GM06990 (cell line): ENCODE data around the gene ESR1.
A peak's percentile ranks its signal among the peaks of the same experiment; 100 is the strongest.

Experiments used
- DNase-seq: peaks from one replicate; pipeline ENCODE4 v3.0.0-alpha.2; 2011; ENCODE audit not compliant: insufficient read length; ENCODE audit errors: extremely low read depth
- H3K27me3 ChIP-seq: replicated peaks from 2 replicates; pipeline ENCODE4 v1.6.0; 2011; ENCODE audit warnings: low read length; ENCODE audit not compliant: control insufficient read depth, insufficient read depth
- H3K36me3 ChIP-seq: 2 replicates; pipeline ENCODE4 v1.5.1; 2011; ENCODE audit warnings: low read length; ENCODE audit not compliant: control insufficient read depth, insufficient read depth
- H3K4me3 ChIP-seq: replicated peaks from 2 replicates; pipeline ENCODE4 v1.5.1; 2011; ENCODE audit warnings: low read depth, mild to moderate bottlenecking, control low read depth, low read length
- TF ChIP-seq, protein P1 (sequence below): IDR thresholded peaks from 2 replicates; pipeline ENCODE4 v1.5.1; 2011; ENCODE audit warnings: low read length, control low read depth, mild to moderate bottlenecking, inconsistent platforms; ENCODE audit not compliant: insufficient read depth, poor library complexity, severe bottlenecking

The ESR1 gene

DNA sequence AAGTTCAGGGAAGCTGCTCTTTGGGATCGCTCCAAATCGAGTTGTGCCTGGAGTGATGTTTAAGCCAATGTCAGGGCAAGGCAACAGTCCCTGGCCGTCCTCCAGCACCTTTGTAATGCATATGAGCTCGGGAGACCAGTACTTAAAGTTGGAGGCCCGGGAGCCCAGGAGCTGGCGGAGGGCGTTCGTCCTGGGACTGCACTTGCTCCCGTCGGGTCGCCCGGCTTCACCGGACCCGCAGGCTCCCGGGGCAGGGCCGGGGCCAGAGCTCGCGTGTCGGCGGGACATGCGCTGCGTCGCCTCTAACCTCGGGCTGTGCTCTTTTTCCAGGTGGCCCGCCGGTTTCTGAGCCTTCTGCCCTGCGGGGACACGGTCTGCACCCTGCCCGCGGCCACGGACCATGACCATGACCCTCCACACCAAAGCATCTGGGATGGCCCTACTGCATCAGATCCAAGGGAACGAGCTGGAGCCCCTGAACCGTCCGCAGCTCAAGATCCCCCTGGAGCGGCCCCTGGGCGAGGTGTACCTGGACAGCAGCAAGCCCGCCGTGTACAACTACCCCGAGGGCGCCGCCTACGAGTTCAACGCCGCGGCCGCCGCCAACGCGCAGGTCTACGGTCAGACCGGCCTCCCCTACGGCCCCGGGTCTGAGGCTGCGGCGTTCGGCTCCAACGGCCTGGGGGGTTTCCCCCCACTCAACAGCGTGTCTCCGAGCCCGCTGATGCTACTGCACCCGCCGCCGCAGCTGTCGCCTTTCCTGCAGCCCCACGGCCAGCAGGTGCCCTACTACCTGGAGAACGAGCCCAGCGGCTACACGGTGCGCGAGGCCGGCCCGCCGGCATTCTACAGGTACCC is at the start of gene ESR1:
TSS of gene ESR1 (plus strand) at position 170 of the 858 bp plus-strand sequence. CDS start at position 401, 231 bp downstream.
- peak; percentile 39 for DNase-seq
- Histone ChIP-seq H3K27me3 (peaks cover 4% of the 10 kb centered on the region; the same call in 1 of the 2 replicates), H3K36me3 (no peaks in the 10 kb centered on the region), H3K4me3 (no peak within 1 kb of the TSS)
- TF ChIP-seq, protein P1, sequence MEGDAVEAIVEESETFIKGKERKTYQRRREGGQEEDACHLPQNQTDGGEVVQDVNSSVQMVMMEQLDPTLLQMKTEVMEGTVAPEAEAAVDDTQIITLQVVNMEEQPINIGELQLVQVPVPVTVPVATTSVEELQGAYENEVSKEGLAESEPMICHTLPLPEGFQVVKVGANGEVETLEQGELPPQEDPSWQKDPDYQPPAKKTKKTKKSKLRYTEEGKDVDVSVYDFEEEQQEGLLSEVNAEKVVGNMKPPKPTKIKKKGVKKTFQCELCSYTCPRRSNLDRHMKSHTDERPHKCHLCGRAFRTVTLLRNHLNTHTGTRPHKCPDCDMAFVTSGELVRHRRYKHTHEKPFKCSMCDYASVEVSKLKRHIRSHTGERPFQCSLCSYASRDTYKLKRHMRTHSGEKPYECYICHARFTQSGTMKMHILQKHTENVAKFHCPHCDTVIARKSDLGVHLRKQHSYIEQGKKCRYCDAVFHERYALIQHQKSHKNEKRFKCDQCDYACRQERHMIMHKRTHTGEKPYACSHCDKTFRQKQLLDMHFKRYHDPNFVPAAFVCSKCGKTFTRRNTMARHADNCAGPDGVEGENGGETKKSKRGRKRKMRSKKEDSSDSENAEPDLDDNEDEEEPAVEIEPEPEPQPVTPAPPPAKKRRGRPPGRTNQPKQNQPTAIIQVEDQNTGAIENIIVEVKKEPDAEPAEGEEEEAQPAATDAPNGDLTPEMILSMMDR: no peak

DNA sequence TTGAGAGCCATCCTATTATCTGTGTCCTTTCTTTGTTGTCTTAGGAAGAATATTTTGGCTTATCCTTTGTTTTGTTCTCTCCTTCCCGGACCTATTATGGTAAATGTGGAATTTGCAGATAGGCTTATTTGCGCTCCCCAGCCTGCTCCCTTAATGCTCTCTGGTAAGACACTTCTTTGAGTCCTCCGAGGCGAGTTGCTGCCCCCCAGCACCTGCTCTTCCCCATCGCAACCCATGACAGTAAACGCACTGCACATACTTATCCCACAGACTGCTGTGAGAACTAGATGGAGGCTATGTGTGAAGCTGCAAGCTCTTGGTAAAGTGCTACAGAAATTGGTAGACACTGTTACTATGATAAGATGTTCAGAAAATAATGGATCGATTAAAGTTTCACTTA is 47.0 kb upstream of the ESR1 start:
- DNase-seq: no peak

DNA sequence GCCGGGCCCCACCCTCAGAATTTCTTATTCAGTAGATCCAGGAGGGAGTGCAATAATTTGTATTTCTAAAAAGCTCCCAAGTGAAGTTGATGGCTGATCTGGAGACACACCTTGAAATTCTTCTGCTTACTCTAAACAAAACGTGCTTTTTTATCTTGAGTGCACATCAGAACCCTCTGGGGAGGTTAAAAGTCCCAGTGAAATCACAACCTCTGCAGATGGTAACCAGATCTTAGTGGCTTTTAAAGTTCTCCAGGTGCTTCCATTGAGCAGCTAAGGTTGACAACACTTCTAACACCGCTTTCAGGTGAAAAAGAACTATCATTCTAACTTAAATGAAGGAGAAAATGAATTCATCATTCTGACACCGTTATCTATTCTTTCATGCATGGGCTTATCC is 45.6 kb upstream of the ESR1 start:
- TF ChIP-seq, protein P1: no peak
- Histone ChIP-seq H3K27me3 (no peaks in the 10 kb centered on the region), H3K4me3 (no peak overlapping the region), H3K36me3 (no peaks in the 10 kb centered on the region)
- no peak for DNase-seq

More for the DNA sequence above, 47.0 kb upstream of the ESR1 start:
- TF ChIP-seq, protein P1: no peak
- no peaks in the 10 kb centered on the region for H3K27me3 ChIP-seq
- no peaks in the 10 kb centered on the region for H3K36me3 ChIP-seq
- H3K4me3 ChIP-seq: no peak overlapping the region

DNA sequence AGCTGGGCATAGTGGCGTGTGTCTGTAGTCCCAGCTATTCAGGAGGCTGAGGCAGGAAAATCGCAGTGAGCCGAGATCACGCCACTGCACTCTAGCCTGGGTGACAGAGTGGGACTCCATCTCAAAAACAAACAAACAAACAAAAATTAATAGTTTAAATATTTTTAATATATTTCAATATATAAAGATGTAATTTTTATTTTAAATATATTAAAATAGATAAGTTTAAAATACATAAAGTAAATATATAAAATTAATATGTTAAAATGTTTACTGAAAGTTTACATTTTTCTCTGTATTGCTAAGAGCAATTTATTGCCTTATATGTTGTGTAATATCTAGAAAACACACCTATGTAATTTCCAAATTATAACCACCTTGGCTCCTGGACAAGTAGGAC is 44.7 kb upstream of the ESR1 start:
- Histone ChIP-seq H3K36me3 (no peaks in the 10 kb centered on the region), H3K27me3 (no peaks in the 10 kb centered on the region), H3K4me3 (no peak overlapping the region)
- TF ChIP-seq, protein P1: no peak
- DNase-seq: no peak

DNA sequence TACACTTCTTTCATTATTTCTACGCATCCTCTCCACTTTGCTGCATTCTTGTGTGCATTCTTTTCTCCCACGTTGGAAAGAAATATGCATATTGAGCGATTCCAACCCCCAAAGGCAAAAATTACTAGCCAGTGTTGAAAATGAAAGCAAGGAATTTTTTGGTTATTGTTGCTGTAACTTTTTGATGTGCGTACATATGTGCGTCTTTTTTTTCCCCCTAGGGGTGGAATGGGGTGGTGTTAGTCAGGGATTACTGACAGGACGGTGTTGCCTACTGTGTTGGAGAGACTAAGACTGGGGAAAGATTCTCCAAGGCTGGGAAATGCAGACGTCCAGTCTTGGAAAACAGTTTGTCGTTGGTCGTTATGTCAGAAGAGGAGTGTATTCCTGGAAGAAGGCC is 44.2 kb upstream of the ESR1 start:
- Histone ChIP-seq H3K27me3 (no peaks in the 10 kb centered on the region), H3K4me3 (no peak overlapping the region), H3K36me3 (no peaks in the 10 kb centered on the region)
- TF ChIP-seq, protein P1: no peak
- no peak for DNase-seq
